ENCODE measurements around the gene ZNF101. TPM values are rescaled to one million over a fixed set of nuclear protein-coding genes. Genes with fewer than 3 reads are reported as not detected.

The ZNF101 gene
- total RNA-seq, 3 donors from 2014 or later (not counting 1 experiment from before 2014, with no cell fraction given), result 35.7 to 58.7 (median 41.0) TPM

DNA sequence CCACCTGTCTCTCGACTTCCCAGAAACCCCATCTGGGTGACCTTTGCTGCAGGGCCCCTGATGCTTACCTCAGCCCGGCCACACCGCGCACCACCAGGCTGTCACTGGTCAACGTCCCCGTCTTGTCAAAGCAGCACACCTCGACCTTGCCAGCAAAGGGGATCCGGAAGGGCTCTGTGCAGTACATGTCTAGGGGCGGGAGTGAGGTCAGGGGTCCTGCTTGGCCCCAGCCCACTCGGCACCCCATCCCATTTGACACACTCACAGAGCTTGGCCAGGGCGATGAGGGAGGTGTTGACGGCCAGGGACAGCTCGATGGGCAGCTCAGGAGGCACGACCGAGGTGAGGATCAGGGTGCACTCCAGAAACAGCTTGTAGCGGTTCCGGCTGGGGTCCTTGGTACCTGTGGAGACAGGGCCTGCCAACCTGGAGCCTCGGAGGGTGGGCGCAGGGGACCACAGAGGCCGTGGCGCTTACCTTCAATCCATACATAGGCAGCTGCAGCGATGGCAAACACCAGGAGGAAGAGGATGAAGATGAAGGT is 13.5 kb upstream of the ZNF101 start:
- ATAC-seq (no peak), DNase-seq (no peak)
- Histone ChIP-seq H3K4me1 (ENCODE audit: control insufficient read depth, insufficient read depth, low read length) (no peaks in the 10 kb centered on the region), H3K4me3 (ENCODE audit: low read length) (no peak overlapping the region), H3K27ac (ENCODE audit: low read length) (no peak overlapping the region), H3K36me3 (ENCODE audit: control insufficient read depth, insufficient read depth, low read length) (peaks cover 89% of the 10 kb centered on the region), H3K9me3 (ENCODE audit: control insufficient read depth, insufficient read depth, low read length) (no peaks in the 10 kb centered on the region), H3K27me3 (ENCODE audit: control insufficient read depth, insufficient read depth, low read length) (no peaks in the 10 kb centered on the region)
- no peak overlapping the region for H3K4me3 Mint-ChIP-seq
- H3K36me3 Mint-ChIP-seq, result no peaks in the 10 kb centered on the region
- intact Hi-C loops (cut with micrococcal nuclease), result no loop called here
- H3K27me3 Mint-ChIP-seq (ENCODE audit: low read depth in 2 of 2), result no peaks in the 10 kb centered on the region
- H3K27ac Mint-ChIP-seq, result no peak overlapping the region
- peaks cover 0 to 9% of the 10 kb centered on the region in 2 donors for H3K4me1 Mint-ChIP-seq
- TF ChIP-seq, protein P1, sequence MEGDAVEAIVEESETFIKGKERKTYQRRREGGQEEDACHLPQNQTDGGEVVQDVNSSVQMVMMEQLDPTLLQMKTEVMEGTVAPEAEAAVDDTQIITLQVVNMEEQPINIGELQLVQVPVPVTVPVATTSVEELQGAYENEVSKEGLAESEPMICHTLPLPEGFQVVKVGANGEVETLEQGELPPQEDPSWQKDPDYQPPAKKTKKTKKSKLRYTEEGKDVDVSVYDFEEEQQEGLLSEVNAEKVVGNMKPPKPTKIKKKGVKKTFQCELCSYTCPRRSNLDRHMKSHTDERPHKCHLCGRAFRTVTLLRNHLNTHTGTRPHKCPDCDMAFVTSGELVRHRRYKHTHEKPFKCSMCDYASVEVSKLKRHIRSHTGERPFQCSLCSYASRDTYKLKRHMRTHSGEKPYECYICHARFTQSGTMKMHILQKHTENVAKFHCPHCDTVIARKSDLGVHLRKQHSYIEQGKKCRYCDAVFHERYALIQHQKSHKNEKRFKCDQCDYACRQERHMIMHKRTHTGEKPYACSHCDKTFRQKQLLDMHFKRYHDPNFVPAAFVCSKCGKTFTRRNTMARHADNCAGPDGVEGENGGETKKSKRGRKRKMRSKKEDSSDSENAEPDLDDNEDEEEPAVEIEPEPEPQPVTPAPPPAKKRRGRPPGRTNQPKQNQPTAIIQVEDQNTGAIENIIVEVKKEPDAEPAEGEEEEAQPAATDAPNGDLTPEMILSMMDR (IDR thresholded peaks at IDR 0.05), result no peak
- H3K9me3 Mint-ChIP-seq, result no peaks in the 10 kb centered on the region
- WGBS (ENCODE audit: insufficient coverage), result 97% methylated on average over 22 of the region's 22 CpGs

DNA sequence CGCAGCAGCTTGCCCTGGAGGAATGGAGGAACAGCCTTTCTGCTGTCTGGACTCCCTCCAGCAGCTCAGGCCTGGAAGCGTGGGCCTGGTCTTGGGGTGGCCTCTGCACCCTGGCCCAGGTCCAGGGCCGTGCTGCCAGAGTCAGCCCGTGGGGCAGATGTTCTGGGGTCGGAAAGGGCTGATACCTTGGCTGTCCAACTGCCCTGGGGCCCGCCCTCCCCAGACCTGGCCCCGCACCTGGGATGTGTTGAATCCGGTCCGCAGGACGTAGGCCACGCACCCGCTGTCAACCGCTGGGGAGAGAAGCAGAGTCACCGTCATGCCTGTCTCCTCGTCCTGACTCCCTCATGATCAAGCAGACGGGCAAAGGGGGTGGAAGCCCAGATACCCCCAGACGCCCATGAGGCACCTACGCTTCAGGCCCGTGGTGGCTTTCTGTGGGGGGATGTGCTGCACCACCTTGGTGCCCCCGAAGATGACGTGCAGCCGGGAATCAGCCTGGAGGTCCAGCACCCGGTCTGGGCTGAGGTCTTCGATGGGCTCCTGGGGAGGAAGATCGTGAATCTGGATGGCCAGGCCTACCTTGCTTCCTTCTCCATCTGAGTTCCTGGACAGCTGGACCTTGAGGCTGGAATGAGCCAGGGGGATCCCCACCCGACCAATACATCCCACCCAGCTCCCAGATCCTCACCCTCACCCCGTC is 12.8 kb upstream of the ZNF101 start:
- intact Hi-C loops (cut with micrococcal nuclease), result no loop called here
- H3K4me1 Mint-ChIP-seq, result peaks cover under 1 to 6% of the 10 kb centered on the region in 2 donors
- no peak for ATAC-seq
- Histone ChIP-seq H3K4me1 (ENCODE audit: control insufficient read depth, insufficient read depth, low read length) (no peaks in the 10 kb centered on the region), H3K9me3 (ENCODE audit: control insufficient read depth, insufficient read depth, low read length) (no peaks in the 10 kb centered on the region), H3K27me3 (ENCODE audit: control insufficient read depth, insufficient read depth, low read length) (no peaks in the 10 kb centered on the region), H3K36me3 (ENCODE audit: control insufficient read depth, insufficient read depth, low read length) (peaks cover 88% of the 10 kb centered on the region), H3K27ac (ENCODE audit: low read length) (no peak overlapping the region), H3K4me3 (ENCODE audit: low read length) (no peak overlapping the region)
- DNase-seq, result no peak
- no peak overlapping the region for H3K4me3 Mint-ChIP-seq
- no peaks in the 10 kb centered on the region for H3K27me3 Mint-ChIP-seq (ENCODE audit: low read depth in 2 of 2)
- H3K27ac Mint-ChIP-seq, result no peak overlapping the region
- WGBS (ENCODE audit: insufficient coverage), result 98% methylated on average over 27 of the region's 27 CpGs
- H3K9me3 Mint-ChIP-seq, result no peaks in the 10 kb centered on the region
- H3K36me3 Mint-ChIP-seq, result no peaks in the 10 kb centered on the region
- TF ChIP-seq, protein P1 (IDR thresholded peaks at IDR 0.05), result no peak

DNA sequence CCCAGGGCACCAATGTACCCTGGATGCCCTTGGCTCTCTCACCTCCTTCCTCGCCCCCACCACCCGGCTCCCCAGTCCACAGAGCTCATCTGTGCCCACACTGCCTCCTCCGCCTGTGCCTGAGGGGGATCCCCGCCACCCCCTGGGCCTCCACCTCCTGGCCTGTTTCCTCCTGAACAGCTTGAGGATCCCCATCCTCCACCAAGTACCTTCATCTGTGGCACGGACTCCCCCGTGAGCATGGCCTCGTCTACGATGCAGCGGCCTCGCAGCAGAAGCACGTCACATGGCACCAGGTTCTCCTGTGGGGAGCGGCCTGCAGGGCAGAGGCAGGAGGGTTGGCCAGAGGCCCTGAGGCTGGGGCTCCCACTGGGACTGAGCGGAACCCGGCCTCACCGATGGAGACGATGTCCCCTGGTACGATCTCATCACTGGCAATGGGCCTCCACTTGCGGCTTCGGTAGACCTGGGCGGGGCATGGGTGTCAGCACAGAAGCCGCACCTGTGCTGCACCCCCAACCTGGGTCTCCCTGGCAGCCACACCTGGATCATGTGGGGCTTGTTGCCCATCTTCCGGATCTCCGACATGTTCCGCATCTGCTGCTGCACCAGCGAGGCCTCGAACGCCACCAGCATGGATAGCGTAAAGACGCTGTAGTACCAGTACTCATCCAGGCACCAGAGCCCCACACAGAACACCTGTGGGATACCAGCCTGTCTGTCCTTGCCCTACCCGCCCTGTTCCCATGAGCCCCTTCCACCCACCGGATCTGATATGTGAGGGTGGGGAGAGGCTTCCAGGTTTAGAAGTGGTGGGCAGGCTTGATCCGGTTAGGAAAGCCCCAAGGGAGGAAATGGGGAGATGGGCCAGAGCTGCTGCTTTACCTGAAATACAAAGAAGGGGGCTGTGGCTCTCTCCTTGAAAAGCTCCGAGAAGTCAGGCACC is 11.9 kb upstream of the ZNF101 start:
- Mint-ChIP-seq H3K9me3 (no peaks in the 10 kb centered on the region), H3K4me3 (no peak overlapping the region), H3K27me3 (ENCODE audit: low read depth in 2 of 2) (no peaks in the 10 kb centered on the region), H3K4me1 (peaks cover 9 to 15% of the 10 kb centered on the region in 2 donors), H3K36me3 (no peaks in the 10 kb centered on the region), H3K27ac (no peak overlapping the region)
- 97% methylated on average over 33 of the region's 33 CpGs for WGBS (ENCODE audit: insufficient coverage)
- Histone ChIP-seq H3K27ac (ENCODE audit: low read length) (no peak overlapping the region), H3K4me1 (ENCODE audit: control insufficient read depth, insufficient read depth, low read length) (peaks cover 8% of the 10 kb centered on the region), H3K27me3 (ENCODE audit: control insufficient read depth, insufficient read depth, low read length) (no peaks in the 10 kb centered on the region), H3K4me3 (ENCODE audit: low read length) (no peak overlapping the region), H3K9me3 (ENCODE audit: control insufficient read depth, insufficient read depth, low read length) (no peaks in the 10 kb centered on the region), H3K36me3 (ENCODE audit: control insufficient read depth, insufficient read depth, low read length) (peaks cover 79% of the 10 kb centered on the region)
- ATAC-seq, result no peak
- no peak for DNase-seq
- intact Hi-C loops (cut with micrococcal nuclease), result no loop called here
- TF ChIP-seq, protein P1 (IDR thresholded peaks at IDR 0.05), result no peak
